GM23248 (cell line): Measurements from ENCODE around the gene FBXO24. TPM values are rescaled to one million over a fixed set of nuclear protein-coding genes. Genes with fewer than 3 reads are reported as not detected.

Source experiments
- DNase-seq: peaks from one replicate; pipeline ENCODE4 v3.0.0-alpha.2; 2015
- H2AFZ ChIP-seq: fragments of 200-600 bp; sonication (generic); 2 replicates; pipeline ENCODE4 v1.6.1; 2016; ENCODE audit warnings: antibody characterized with exemption
- H3F3A ChIP-seq: fragments of 200-600 bp; sonication (generic); 2 replicates; pipeline ENCODE4 v1.6.1; 2016; ENCODE audit warnings: mild to moderate bottlenecking, antibody characterized with exemption, mixed run types; ENCODE audit not compliant: insufficient read depth
- H3K27ac ChIP-seq: fragments of 200-600 bp; sonication (generic); 2 replicates; pipeline ENCODE4 v1.5.1; 2016; ENCODE audit warnings: mild to moderate bottlenecking
- H3K27me3 ChIP-seq: fragments of 200-600 bp; sonication (generic); replicated peaks from 2 replicates; pipeline ENCODE4 v1.6.1; 2016; ENCODE audit warnings: mild to moderate bottlenecking; ENCODE audit not compliant: insufficient read depth
- H3K36me3 ChIP-seq: fragments of 200-600 bp; sonication (generic); 2 replicates; pipeline ENCODE4 v1.6.1; 2016; ENCODE audit warnings: low read depth, mild to moderate bottlenecking
- H3K4me1 ChIP-seq: fragments of 200-600 bp; sonication (generic); 2 replicates; pipeline ENCODE4 v1.6.1; 2016; ENCODE audit warnings: mild to moderate bottlenecking; ENCODE audit not compliant: insufficient read depth
- H3K4me2 ChIP-seq: fragments of 200-600 bp; sonication (generic); one replicate; pipeline ENCODE4 v1.6.1; 2016; ENCODE audit warnings: mild to moderate bottlenecking; ENCODE audit not compliant: unreplicated experiment
- H3K4me3 ChIP-seq: fragments of 200-600 bp; sonication (generic); 2 replicates; pipeline ENCODE4 v1.5.1; 2016; ENCODE audit warnings: mild to moderate bottlenecking
- H3K79me2 ChIP-seq: fragments of 200-600 bp; sonication (generic); 2 replicates; pipeline ENCODE4 v1.6.1; 2016; ENCODE audit warnings: mild to moderate bottlenecking; ENCODE audit not compliant: insufficient read depth
- H3K9ac ChIP-seq: fragments of 200-600 bp; sonication (generic); 2 replicates; pipeline ENCODE4 v1.6.1; 2016; ENCODE audit warnings: mild to moderate bottlenecking
- H3K9me2 ChIP-seq: fragments of 200-600 bp; sonication (generic); 2 replicates; pipeline ENCODE4 v1.6.1; 2016; ENCODE audit warnings: mixed run types, mild to moderate bottlenecking, moderate library complexity; ENCODE audit not compliant: insufficient read depth
- H3K9me3 ChIP-seq: fragments of 200-600 bp; sonication (generic); one replicate; pipeline ENCODE4 v1.6.1; 2017; ENCODE audit warnings: low read depth
- H4K20me1 ChIP-seq: fragments of 200-600 bp; sonication (generic); 2 replicates; pipeline ENCODE4 v1.6.0; 2016; ENCODE audit not compliant: insufficient read depth
- EZH2 ChIP-seq: fragments of 200-600 bp; sonication (generic); IDR thresholded peaks from 2 replicates; pipeline ENCODE4 v1.6.1; 2018; ENCODE audit warnings: antibody characterized with exemption, mild to moderate bottlenecking; ENCODE audit not compliant: insufficient read depth, poor library complexity, severe bottlenecking
- EZH2phosphoT487 ChIP-seq: fragments of 200-600 bp; sonication (generic); IDR thresholded peaks from 2 replicates; pipeline ENCODE4 v1.6.1; 2018; ENCODE audit warnings: antibody characterized with exemption, moderate library complexity, mild to moderate bottlenecking, low read depth; ENCODE audit not compliant: insufficient read depth
- WGBS, 2 experiments: methylation state at CpG; one replicate each; pipeline ENCODE4 v1.1.6; 2015 to 2017; ENCODE audit warnings: low lambda C conversion rate in 2 of 2, low coverage in 1 of 2; ENCODE audit errors: missing lambda C conversion rate in 2 of 2; 5-methylcytosine and 5-hydroxymethylcytosine counted together
- in situ Hi-C: fragments of 300-500 bp; cut with MboI; formaldehyde crosslinking; loops from 2 replicates; pipeline ENCODE4 v1.15.0; 2020
- polyA plus RNA-seq: library from polyadenylated mRNA; unstranded; fragments of >200 nt; fragmentation: Nextera tagmentation; extraction: Ambion mirVana; gene quantifications from 2 replicates; pipeline ENCODE4 v1.2.1, GENCODE V29; 2016
- total RNA-seq: library from RNA; depleted of rRNA; stranded (reverse); fragments of >200 nt; shearing (Covaris generic); gene quantifications from 2 replicates; pipeline ENCODE4 v1.2.3, GENCODE V29; 2014

Gene FBXO24
- total and polyA plus RNA-seq, 2 experiments from 2014 or later, result 0.11 to 0.43 TPM

- no peak overlapping the region for H3K27ac ChIP-seq
- in situ Hi-C loops, result no loop called here
- 60 to 63% methylated on average over 15 of the region's 15 CpGs for WGBS, 2 experiments
Observed at GRCh38 chr7:100623951-100624824, 38.1 kb downstream of the FBXO24 start.

DNA sequence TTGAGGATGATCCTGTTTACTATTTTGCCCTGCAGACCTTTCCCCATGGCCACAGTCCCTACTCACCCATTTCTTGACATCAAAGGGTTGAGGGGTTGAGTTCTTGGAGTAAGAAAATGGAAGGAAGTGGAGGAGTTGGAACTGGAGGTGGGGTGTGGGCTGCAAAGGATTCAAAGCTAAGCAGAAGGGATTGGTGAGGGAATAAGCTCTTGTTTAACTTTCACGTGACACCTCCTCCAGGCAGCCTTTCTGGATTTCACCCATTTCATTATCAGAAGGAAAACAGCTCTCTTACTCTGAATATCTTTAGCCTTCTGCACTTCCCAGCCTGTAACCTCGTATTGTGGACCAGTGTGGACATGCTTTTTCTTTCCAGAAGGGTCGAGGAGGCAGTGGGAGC lies 39.9 kb downstream of the FBXO24 start:
- in situ Hi-C loops, result no loop called here
- Histone ChIP-seq H2AFZ (peak overlapping the region; percentile 73), H3K27ac (no peak overlapping the region), H3K4me1 (no peaks in the 10 kb centered on the region), H3K36me3 (no peaks in the 10 kb centered on the region), H3K27me3 (no peaks in the 10 kb centered on the region), H3K9me3 (no peaks in the 10 kb centered on the region), H3F3A (no peaks in the 10 kb centered on the region), H3K4me2 (peak overlapping the region; percentile 59), H3K9ac (no peak overlapping the region; the same call in 1 of the 2 replicates), H3K9me2 (no peaks in the 10 kb centered on the region), H3K79me2 (no peaks in the 10 kb centered on the region), H4K20me1 (no peaks in the 10 kb centered on the region), H3K4me3 (peak overlapping the region; percentile 62)
- 11 to 14% methylated on average over 3 of the region's 3 CpGs for WGBS, 2 experiments
- TF ChIP-seq EZH2phosphoT487, result no peak
- TF ChIP-seq EZH2, result no peak
- no peak for DNase-seq

More at GRCh38 chr7:100623951-100624824, 38.1 kb downstream of the FBXO24 start:
- Histone ChIP-seq H3K4me2 (no peak overlapping the region), H3K9me2 (no peaks in the 10 kb centered on the region), H3K4me1 (no peaks in the 10 kb centered on the region), H3K4me3 (no peak overlapping the region), H3K79me2 (no peaks in the 10 kb centered on the region), H4K20me1 (no peaks in the 10 kb centered on the region), H2AFZ (no peak overlapping the region), H3K9ac (no peak overlapping the region), H3K9me3 (no peaks in the 10 kb centered on the region), H3K36me3 (no peaks in the 10 kb centered on the region), H3K27me3 (no peaks in the 10 kb centered on the region), H3F3A (no peaks in the 10 kb centered on the region)
- TF ChIP-seq EZH2phosphoT487 (no peak), EZH2 (no peak)
- no peak for DNase-seq

GRCh38 chr7:100626530-100627237 lies 40.6 kb downstream of the FBXO24 start:
- peak; percentile 90 for DNase-seq
- peak overlapping the region; percentile 62 for H3K4me3 ChIP-seq
- no peaks in the 10 kb centered on the region for H4K20me1 ChIP-seq
- no peaks in the 10 kb centered on the region for H3K36me3 ChIP-seq
- TF ChIP-seq EZH2, result no peak
- TF ChIP-seq EZH2phosphoT487, result no peak
- no peaks in the 10 kb centered on the region for H3K9me2 ChIP-seq
- no peaks in the 10 kb centered on the region for H3K79me2 ChIP-seq
- H3K9ac ChIP-seq, result peak overlapping the region; percentile 40
- peak overlapping the region; percentile 73 for H2AFZ ChIP-seq
- in situ Hi-C loops, result no loop called here
- no peaks in the 10 kb centered on the region for H3K4me1 ChIP-seq
- no peaks in the 10 kb centered on the region for H3K27me3 ChIP-seq
- 8 to 23% methylated on average over 12 to 36 of the region's 37 CpGs for WGBS, 2 experiments
- H3K9me3 ChIP-seq, result no peaks in the 10 kb centered on the region
- no peaks in the 10 kb centered on the region for H3F3A ChIP-seq
- no peak overlapping the region for H3K27ac ChIP-seq
- peak overlapping the region; percentile 59 for H3K4me2 ChIP-seq

- H3K9me2 ChIP-seq, result no peaks in the 10 kb centered on the region
- H3K4me3 ChIP-seq, result no peak overlapping the region
- no peak overlapping the region for H3K4me2 ChIP-seq
- DNase-seq, result no peak
- no peaks in the 10 kb centered on the region for H3K79me2 ChIP-seq
- no peaks in the 10 kb centered on the region for H4K20me1 ChIP-seq
- H3K9ac ChIP-seq, result no peak overlapping the region
- H2AFZ ChIP-seq, result no peak overlapping the region
- in situ Hi-C loops, result no loop called here
- no peaks in the 10 kb centered on the region for H3K9me3 ChIP-seq
- WGBS, 2 experiments, result 80% methylated on average over 21 of the region's 21 CpGs
- H3K27me3 ChIP-seq, result no peaks in the 10 kb centered on the region
- H3K36me3 ChIP-seq, result no peaks in the 10 kb centered on the region
- H3F3A ChIP-seq, result no peaks in the 10 kb centered on the region
- no peak overlapping the region for H3K27ac ChIP-seq
- H3K4me1 ChIP-seq, result no peaks in the 10 kb centered on the region
- TF ChIP-seq EZH2 (no peak), EZH2phosphoT487 (no peak)
Observed at GRCh38 chr7:100627238-100627549, 41.1 kb downstream of the FBXO24 start.
